Measurements from ENCODE around the gene MYH15. TPM values are rescaled to one million over a fixed set of nuclear protein-coding genes. Genes with fewer than 3 reads are reported as not detected.

The MYH15 gene
- total RNA-seq, 1 donor from 2014 or later, result not detected

DNA sequence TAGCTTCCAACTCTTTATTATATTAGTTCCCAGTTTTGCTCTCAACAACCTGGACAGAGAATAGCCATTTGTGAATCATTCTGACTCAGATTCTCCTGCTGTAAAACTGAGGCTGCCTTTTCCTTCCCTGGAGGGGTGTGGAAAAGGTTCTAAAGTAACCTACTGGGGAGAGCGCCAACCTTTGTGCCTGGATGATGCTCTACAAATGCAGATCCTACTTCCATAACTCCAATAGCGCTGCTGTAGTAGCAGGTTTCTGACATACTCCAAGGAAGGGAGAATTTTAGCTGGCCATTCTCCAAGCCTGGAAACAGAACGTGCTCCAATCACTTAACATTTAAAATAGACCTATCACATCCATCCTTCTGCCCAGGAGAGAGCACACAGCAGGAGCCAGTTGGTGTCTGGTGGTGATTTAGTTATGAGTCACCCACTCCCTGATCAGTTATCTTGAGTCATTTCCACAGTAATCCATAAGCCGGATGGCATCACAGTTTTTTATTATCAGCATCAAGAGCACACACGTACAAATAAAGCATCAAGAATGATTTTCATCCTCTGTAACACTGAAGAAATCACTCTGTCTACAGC, 38.3 kb downstream of the MYH15 start:
- Histone ChIP-seq H3K9me3 (no peaks in the 10 kb centered on the region), H3K27me3 (no peaks in the 10 kb centered on the region), H3K4me1 (no peaks in the 10 kb centered on the region), H3K4me3 (no peak overlapping the region), H3K27ac (no peak overlapping the region), H3K36me3 (no peaks in the 10 kb centered on the region)
- no peak for DNase-seq (ENCODE audit: extremely low spot score in 2 of 2)
- intact Hi-C loops (cut with DNase I), result no loop called here
- TF ChIP-seq POLR2A (IDR thresholded peaks at IDR 0.05) (no peak), POLR2AphosphoS5 (IDR thresholded peaks at IDR 0.05; ENCODE audit: insufficient read depth in 1 of 2, low read depth in 1 of 2) (no peak)
- TF ChIP-seq, protein P1, sequence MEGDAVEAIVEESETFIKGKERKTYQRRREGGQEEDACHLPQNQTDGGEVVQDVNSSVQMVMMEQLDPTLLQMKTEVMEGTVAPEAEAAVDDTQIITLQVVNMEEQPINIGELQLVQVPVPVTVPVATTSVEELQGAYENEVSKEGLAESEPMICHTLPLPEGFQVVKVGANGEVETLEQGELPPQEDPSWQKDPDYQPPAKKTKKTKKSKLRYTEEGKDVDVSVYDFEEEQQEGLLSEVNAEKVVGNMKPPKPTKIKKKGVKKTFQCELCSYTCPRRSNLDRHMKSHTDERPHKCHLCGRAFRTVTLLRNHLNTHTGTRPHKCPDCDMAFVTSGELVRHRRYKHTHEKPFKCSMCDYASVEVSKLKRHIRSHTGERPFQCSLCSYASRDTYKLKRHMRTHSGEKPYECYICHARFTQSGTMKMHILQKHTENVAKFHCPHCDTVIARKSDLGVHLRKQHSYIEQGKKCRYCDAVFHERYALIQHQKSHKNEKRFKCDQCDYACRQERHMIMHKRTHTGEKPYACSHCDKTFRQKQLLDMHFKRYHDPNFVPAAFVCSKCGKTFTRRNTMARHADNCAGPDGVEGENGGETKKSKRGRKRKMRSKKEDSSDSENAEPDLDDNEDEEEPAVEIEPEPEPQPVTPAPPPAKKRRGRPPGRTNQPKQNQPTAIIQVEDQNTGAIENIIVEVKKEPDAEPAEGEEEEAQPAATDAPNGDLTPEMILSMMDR (IDR thresholded peaks at IDR 0.05), result no peak

DNA sequence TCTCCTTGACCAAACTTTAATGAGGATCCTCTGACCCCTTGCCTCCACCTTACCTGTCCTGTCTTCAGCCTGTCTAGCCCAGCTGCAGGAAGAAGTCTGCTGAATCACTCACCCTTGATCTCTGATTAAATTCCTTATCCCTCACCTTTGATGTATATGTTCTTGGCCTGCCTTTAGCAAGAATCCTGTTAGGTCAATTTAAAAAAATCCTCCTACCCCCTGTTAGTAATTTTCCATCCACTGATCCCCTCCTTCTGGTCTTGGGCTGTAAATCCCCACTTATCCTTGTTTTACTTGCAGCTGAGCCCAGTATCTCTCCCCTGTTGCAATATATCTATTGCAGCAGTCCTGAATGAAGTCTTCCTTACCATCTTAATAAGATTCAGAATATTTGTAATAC, 39.0 kb downstream of the MYH15 start:
- Histone ChIP-seq H3K27me3 (no peaks in the 10 kb centered on the region), H3K36me3 (no peaks in the 10 kb centered on the region), H3K27ac (no peak overlapping the region), H3K9me3 (no peaks in the 10 kb centered on the region), H3K4me1 (no peaks in the 10 kb centered on the region), H3K4me3 (no peak overlapping the region)
- no peak for DNase-seq (ENCODE audit: extremely low spot score in 2 of 2)
- no peak for TF ChIP-seq POLR2AphosphoS5 (IDR thresholded peaks at IDR 0.05; ENCODE audit: insufficient read depth in 1 of 2, low read depth in 1 of 2)
- no peak for TF ChIP-seq POLR2A (IDR thresholded peaks at IDR 0.05)
- TF ChIP-seq, protein P1 (IDR thresholded peaks at IDR 0.05), result no peak
- intact Hi-C loops (cut with DNase I), result no loop called here

DNA sequence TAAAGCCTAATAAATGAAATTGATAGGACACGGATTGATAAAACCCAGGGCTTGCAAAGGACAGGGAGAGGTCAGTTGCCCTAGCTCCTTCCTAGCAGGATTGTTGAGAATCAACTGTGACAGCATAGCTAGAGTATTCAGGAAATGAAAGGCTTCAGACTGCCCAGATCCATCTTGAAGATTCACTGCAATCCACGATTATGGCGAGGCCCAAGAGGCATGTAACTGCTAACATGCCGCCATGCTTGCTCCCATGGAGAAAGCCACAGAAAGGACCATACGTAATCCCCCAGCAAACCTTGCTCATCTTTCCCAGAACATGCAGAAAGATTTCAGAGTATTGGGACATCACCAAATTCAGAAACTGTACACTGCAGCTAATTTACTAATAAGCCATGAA, 41.3 kb downstream of the MYH15 start:
- Histone ChIP-seq H3K27me3 (no peaks in the 10 kb centered on the region), H3K4me1 (no peaks in the 10 kb centered on the region), H3K4me3 (no peak overlapping the region), H3K36me3 (no peaks in the 10 kb centered on the region), H3K9me3 (no peaks in the 10 kb centered on the region), H3K27ac (no peak overlapping the region)
- TF ChIP-seq POLR2AphosphoS5 (IDR thresholded peaks at IDR 0.05; ENCODE audit: insufficient read depth in 1 of 2, low read depth in 1 of 2), result no peak
- TF ChIP-seq, protein P1 (IDR thresholded peaks at IDR 0.05), result no peak
- TF ChIP-seq POLR2A (IDR thresholded peaks at IDR 0.05), result no peak
- intact Hi-C loops (cut with DNase I), result no loop called here
- DNase-seq (ENCODE audit: extremely low spot score in 2 of 2), result no peak

DNA sequence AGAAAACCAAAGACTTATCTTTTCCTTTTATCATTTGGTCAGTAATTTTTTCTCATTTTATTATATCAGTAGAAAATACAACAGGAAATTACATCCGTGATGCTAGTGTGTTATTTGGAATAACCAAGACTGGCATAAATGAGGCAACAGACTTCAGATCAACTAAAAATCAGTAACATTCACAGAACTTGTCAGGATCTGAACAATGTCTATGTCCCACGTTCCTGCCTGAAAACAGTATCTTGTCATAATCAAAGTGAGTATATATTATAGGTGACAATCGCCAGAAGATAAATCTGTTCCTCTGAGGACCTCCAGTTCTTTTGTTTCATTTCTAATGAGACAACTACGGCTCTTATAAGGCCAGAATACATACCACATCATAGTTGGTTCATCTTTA, 41.8 kb downstream of the MYH15 start:
- Histone ChIP-seq H3K4me1 (no peaks in the 10 kb centered on the region), H3K4me3 (no peak overlapping the region), H3K27ac (no peak overlapping the region), H3K27me3 (no peaks in the 10 kb centered on the region), H3K36me3 (no peaks in the 10 kb centered on the region), H3K9me3 (no peaks in the 10 kb centered on the region)
- no peak for DNase-seq (ENCODE audit: extremely low spot score in 2 of 2)
- TF ChIP-seq POLR2A (IDR thresholded peaks at IDR 0.05) (no peak), POLR2AphosphoS5 (IDR thresholded peaks at IDR 0.05; ENCODE audit: insufficient read depth in 1 of 2, low read depth in 1 of 2) (no peak)
- TF ChIP-seq, protein P1 (IDR thresholded peaks at IDR 0.05), result no peak
- intact Hi-C loops (cut with DNase I), result no loop called here

DNA sequence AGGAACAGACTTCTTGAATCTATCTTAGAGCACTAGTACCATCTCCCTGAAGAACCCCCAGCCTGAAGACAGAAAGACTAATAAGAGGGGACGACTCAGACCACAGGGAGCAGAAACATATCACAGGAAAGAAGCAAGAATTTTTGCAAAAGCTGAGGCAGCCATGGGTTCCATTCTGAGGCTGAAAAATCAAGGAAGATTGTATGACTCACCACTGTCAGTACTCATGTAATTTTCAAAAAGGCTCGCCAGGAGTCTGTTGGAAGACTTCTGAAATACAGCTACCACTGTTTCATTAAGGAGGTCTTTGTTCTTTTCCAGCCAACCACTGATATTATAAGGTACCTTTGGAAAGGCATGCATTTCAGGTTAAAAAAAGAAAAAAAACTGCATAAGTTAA, 47.5 kb downstream of the MYH15 start:
- no peak overlapping the region for H3K4me3 ChIP-seq
- no peak overlapping the region for H3K27ac ChIP-seq
- no peak for DNase-seq (ENCODE audit: extremely low spot score in 2 of 2)
- TF ChIP-seq, protein P1 (IDR thresholded peaks at IDR 0.05), result no peak
- TF ChIP-seq POLR2A (IDR thresholded peaks at IDR 0.05), result no peak
- TF ChIP-seq POLR2AphosphoS5 (IDR thresholded peaks at IDR 0.05; ENCODE audit: insufficient read depth in 1 of 2, low read depth in 1 of 2), result no peak
- intact Hi-C loops (cut with DNase I), result no loop called here
- no peaks in the 10 kb centered on the region for H3K9me3 ChIP-seq
- H3K4me1 ChIP-seq, result no peaks in the 10 kb centered on the region
- H3K36me3 ChIP-seq, result no peaks in the 10 kb centered on the region
- no peaks in the 10 kb centered on the region for H3K27me3 ChIP-seq

All from vagina (tissue), 2 donors.